ENCODE results near the gene EVA1B. TPM values are rescaled to one million over a fixed set of nuclear protein-coding genes. Genes with fewer than 3 reads are reported as not detected.

The EVA1B gene
- total and polyA plus RNA-seq, 8 donors, result 8.3 to 67.2 (median 29.8) TPM; not detected in 1

GRCh38 chr1:36307601-36308330 lies 15.7 kb downstream of the EVA1B start:
- no peaks in the 10 kb centered on the region for H3K27me3 ChIP-seq
- no peaks in the 10 kb centered on the region for H3K9me3 ChIP-seq
- WGBS, 5 donors, result 81 to 94% (median 92%) methylated on average over 8 to 10 of the region's 10 CpGs
- peaks cover 17 to 34% (median 21%) of the 10 kb centered on the region in 4 donors for H3K36me3 ChIP-seq
- peak overlapping the region; percentile 54 to 84 (median 75) for H3K4me3 ChIP-seq
- intact Hi-C loops (cut with DNase I; ENCODE audit: low total_unique reads), result no loop called here
- H3K27ac ChIP-seq, result peak overlapping the region in 2 of 5 donors; percentile 86 to 88
- no peak for TF ChIP-seq EP300 (IDR thresholded peaks at IDR 0.05)
- no peak for TF ChIP-seq POLR2A (IDR thresholded peaks at IDR 0.05)
- TF ChIP-seq, protein P1, sequence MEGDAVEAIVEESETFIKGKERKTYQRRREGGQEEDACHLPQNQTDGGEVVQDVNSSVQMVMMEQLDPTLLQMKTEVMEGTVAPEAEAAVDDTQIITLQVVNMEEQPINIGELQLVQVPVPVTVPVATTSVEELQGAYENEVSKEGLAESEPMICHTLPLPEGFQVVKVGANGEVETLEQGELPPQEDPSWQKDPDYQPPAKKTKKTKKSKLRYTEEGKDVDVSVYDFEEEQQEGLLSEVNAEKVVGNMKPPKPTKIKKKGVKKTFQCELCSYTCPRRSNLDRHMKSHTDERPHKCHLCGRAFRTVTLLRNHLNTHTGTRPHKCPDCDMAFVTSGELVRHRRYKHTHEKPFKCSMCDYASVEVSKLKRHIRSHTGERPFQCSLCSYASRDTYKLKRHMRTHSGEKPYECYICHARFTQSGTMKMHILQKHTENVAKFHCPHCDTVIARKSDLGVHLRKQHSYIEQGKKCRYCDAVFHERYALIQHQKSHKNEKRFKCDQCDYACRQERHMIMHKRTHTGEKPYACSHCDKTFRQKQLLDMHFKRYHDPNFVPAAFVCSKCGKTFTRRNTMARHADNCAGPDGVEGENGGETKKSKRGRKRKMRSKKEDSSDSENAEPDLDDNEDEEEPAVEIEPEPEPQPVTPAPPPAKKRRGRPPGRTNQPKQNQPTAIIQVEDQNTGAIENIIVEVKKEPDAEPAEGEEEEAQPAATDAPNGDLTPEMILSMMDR (IDR thresholded peaks at IDR 0.05), result no peak
- TF ChIP-seq POLR2AphosphoS5 (IDR thresholded peaks at IDR 0.05), result no peak
- H3K4me1 ChIP-seq, result peaks cover 10 to 27% (median 23%) of the 10 kb centered on the region in 4 donors
- no peak for DNase-seq

DNA sequence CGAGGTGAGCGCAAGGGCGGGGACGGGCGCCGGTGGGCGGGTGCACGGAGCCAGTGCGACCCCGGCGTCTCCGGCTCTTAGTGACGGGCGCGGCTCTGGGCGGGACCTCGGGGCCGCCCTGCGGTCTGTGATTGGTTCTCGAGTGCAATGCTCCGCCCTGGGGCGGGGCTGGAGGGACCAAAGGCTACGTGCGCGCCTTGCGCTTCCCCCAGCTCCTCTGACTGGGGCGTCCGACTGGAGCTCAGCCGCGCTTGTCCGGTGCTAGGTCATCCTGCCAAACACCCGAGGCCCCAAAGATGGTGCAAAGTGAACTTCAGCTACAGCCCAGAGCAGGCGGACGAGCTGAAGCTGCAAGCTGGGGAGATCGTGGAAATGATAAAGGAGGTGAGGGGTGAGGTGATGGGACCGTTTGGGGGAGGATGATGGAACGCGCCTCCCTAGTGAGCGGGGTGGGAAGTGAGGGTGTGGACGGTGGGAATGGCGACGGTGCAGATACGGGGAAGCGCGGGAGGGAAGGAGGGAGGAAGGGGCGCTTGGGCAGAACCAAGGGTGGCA lies 16.5 kb downstream of the EVA1B start:
- DNase-seq, result peak; percentile 92 to 98
- Histone ChIP-seq H3K27ac (peak overlapping the region; percentile 81 to 88 (median 86)), H3K27me3 (no peaks in the 10 kb centered on the region), H3K36me3 (peaks cover 23 to 41% (median 29%) of the 10 kb centered on the region in 4 donors), H3K4me1 (peaks cover 10 to 27% (median 23%) of the 10 kb centered on the region in 4 donors), H3K9me3 (no peaks in the 10 kb centered on the region), H3K4me3 (peak overlapping the region; percentile 54 to 84 (median 75))
- 2 to 3% (median 2%) methylated on average over 26 to 46 of the region's 46 CpGs for WGBS, 5 donors
- intact Hi-C loops (cut with DNase I; ENCODE audit: low total_unique reads), result no loop called here
- TF ChIP-seq EP300 (IDR thresholded peaks at IDR 0.05) (no peak), POLR2AphosphoS5 (IDR thresholded peaks at IDR 0.05) (peak; percentile 22 to 82 (median 77))
- TF ChIP-seq, protein P1 (IDR thresholded peaks at IDR 0.05), result no peak

DNA sequence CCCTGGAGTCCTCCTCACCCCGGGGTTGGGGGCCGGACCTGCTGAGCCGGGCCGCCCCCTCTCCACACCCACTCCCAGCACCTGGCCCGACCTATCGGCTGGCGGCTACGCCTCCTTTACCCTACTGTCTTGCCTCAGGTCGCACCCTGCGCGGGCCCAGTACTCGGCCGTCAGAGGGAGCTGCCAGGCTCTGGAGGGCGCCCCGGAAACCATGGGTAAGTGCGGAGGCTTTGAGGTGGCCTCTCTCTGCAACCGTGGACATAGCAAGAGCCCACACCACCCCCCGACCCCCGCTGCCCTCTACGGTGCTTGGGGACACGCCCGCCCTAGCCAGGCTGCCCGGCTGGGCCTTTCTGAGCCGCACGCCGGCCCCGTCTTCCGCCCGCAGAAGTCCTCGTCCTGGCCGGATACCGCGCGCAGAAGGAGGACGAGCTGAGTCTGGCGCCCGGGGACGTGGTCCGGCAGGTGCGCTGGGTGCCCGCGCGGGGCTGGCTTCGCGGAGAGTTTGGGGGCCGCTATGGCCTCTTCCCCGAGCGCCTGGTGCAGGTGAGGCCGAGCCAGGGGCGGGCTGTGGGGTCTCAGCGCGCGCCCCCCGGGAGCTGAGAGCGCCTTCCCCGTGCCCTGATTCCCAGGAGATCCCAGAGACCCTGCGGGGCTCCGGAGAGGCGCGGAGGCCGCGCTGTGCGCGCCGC lies 17.1 kb downstream of the EVA1B start, which contains the start of gene SH3D21:
TSS of gene SH3D21 (plus strand) at position 159 of the 692 bp plus-strand sequence. CDS start at position 212, 53 bp downstream.
- Histone ChIP-seq H3K4me1 (peaks cover 10 to 27% (median 23%) of the 10 kb centered on the region in 4 donors), H3K4me3 (peak within 1 kb of the TSS; percentile 54 to 84 (median 75)), H3K36me3 (peaks cover 30 to 45% (median 35%) of the 10 kb centered on the region in 4 donors), H3K27ac (peak within 1 kb of the TSS; percentile 81 to 88 (median 86)), H3K9me3 (no peaks in the 10 kb centered on the region), H3K27me3 (no peaks in the 10 kb centered on the region)
- DNase-seq, result peak; percentile 67 to 86
- 0 to 6% (median 2%) methylated on average over 33 to 65 of the region's 65 CpGs for WGBS, 5 donors
- intact Hi-C loops (cut with DNase I; ENCODE audit: low total_unique reads), result no loop called here
- TF ChIP-seq, protein P1 (IDR thresholded peaks at IDR 0.05), result peak in 1 of 7 experiments; percentile 21
- TF ChIP-seq EP300 (IDR thresholded peaks at IDR 0.05) (no peak), POLR2A (IDR thresholded peaks at IDR 0.05) (no peak), POLR2AphosphoS5 (IDR thresholded peaks at IDR 0.05) (peak in 1 of 3 donors; percentile 36)

- WGBS, 5 donors, result 52 to 63% (median 61%) methylated on average over 6 to 7 of the region's 7 CpGs
- Histone ChIP-seq H3K9me3 (no peaks in the 10 kb centered on the region), H3K36me3 (peaks cover 34 to 45% (median 40%) of the 10 kb centered on the region in 4 donors), H3K27me3 (no peaks in the 10 kb centered on the region), H3K4me1 (peaks cover 10 to 28% (median 23%) of the 10 kb centered on the region in 4 donors), H3K27ac (peak overlapping the region; percentile 81 to 88 (median 86)), H3K4me3 (peak overlapping the region; percentile 54 to 84 (median 75))
- TF ChIP-seq EP300 (IDR thresholded peaks at IDR 0.05) (no peak), POLR2AphosphoS5 (IDR thresholded peaks at IDR 0.05) (no peak), POLR2A (IDR thresholded peaks at IDR 0.05) (no peak)
- TF ChIP-seq, protein P1 (IDR thresholded peaks at IDR 0.05), result no peak
- DNase-seq, result peak in 1 of 2 donors; percentile 67
- intact Hi-C loops (cut with DNase I; ENCODE audit: low total_unique reads), result no loop called here
Measured at GRCh38 chr1:36305915-36306209, 17.6 kb downstream of the EVA1B start.

Measured in stomach (tissue), 9 donors.